ENCODE results near the gene PFN4.
"Not testable (repeated sequence)": the region's sequence is repeated elsewhere in the genome, so short reads cannot be mapped to it uniquely, and the experiment has no call there.

- not testable (repeated sequence) for TF ChIP-seq CTCF (IDR thresholded peaks at IDR 0.05; ENCODE audit: borderline replicate concordance, extremely low read depth, low read length, poor library complexity, severe bottlenecking); EZH2 (IDR thresholded peaks at IDR 0.05; ENCODE audit: borderline replicate concordance, low read depth, low read length, severe bottlenecking)
These were observed 29.9 kb downstream of the PFN4 start for GRCh38 chr2:24093270-24093669.
